HEK293 (cell line): ENCODE results near the gene IGF2R.
A peak's percentile ranks its signal among the peaks of the same experiment; 100 is the strongest.

Experiments used
- CTCF ChIA-PET: fragments of 350-600 bp; formaldehyde crosslinking; extraction: SDS; loops from one replicate; lab custom pipeline; 2021; ENCODE audit warnings: antibody characterized with exemption; lab: Yijun Ruan, JAX
- POLR2A ChIA-PET: fragments of 300-600 bp; formaldehyde crosslinking; extraction: SDS; loops from one replicate; lab custom pipeline; 2020; ENCODE audit warnings: antibody characterized with exemption, inconsistent platforms; lab: Yijun Ruan, JAX
- H3K27ac ChIP-seq: fragments of 200-500 bp; sonication (Bioruptor generic); 2 replicates; pipeline ENCODE4 v1.5.1; 2014; ENCODE audit warnings: low read depth, low read length, control low read depth, inconsistent platforms; ENCODE audit errors: extremely low read depth
- H3K36me3 ChIP-seq, 2 experiments: fragments of 200-500 bp in 1 of 2; sonication (Bioruptor generic) in 1 of 2; 1 replicate in 1 of 2; 2 replicates in 1 of 2; pipeline ENCODE4 v1.5.1; 2014 to 2017; ENCODE audit warnings: inconsistent platforms in 2 of 2, low read length in 2 of 2; ENCODE audit not compliant: control insufficient read depth in 2 of 2, insufficient read depth in 1 of 2
- H3K4me1 ChIP-seq: fragments of 200-500 bp; sonication (Bioruptor generic); 2 replicates; pipeline ENCODE4 v1.5.1; 2014; ENCODE audit warnings: mild to moderate bottlenecking, low read length, inconsistent platforms; ENCODE audit not compliant: control insufficient read depth, insufficient read depth
- H3K4me3 ChIP-seq: 2 replicates; pipeline ENCODE4 v1.5.1; 2011; ENCODE audit warnings: low read depth, mild to moderate bottlenecking, control low read depth, low read length, moderate library complexity
- H3K9me3 ChIP-seq: fragments of 200-500 bp; sonication (Bioruptor generic); 2 replicates; pipeline ENCODE4 v1.5.1; 2014; ENCODE audit warnings: low read depth, low read length, inconsistent platforms; ENCODE audit not compliant: control insufficient read depth, insufficient read depth
- BCL11A ChIP-seq: fragments of 450-650 bp; formaldehyde crosslinking; IDR thresholded peaks from 2 replicates; pipeline ENCODE4 v1.5.1; 2016; ENCODE audit warnings: low read depth, missing biosample characterization, missing genetic modification characterization
- GLIS1 ChIP-seq: fragments of 450-650 bp; formaldehyde crosslinking; IDR thresholded peaks from 2 replicates; pipeline ENCODE4 v1.5.1; 2016; ENCODE audit warnings: missing biosample characterization, missing genetic modification characterization
- IKZF3 ChIP-seq: fragments of 450-650 bp; IDR thresholded peaks from 2 replicates; pipeline ENCODE4 v1.5.0; 2018; ENCODE audit warnings: missing biosample characterization, mild to moderate bottlenecking, missing genetic modification characterization, moderate library complexity
- KLF10 ChIP-seq: fragments of 450-650 bp; IDR thresholded peaks from 2 replicates; pipeline ENCODE4 v1.5.1; 2018; ENCODE audit warnings: missing biosample characterization, mild to moderate bottlenecking, missing genetic modification characterization
- PRDM4 ChIP-seq: fragments of 450-650 bp; formaldehyde crosslinking; IDR thresholded peaks from 2 replicates; pipeline ENCODE4 v1.5.1; 2017; ENCODE audit warnings: missing biosample characterization, missing genetic modification characterization
- ZBTB10 ChIP-seq: fragments of 450-650 bp; formaldehyde crosslinking; IDR thresholded peaks from 2 replicates; pipeline ENCODE4 v1.5.1; 2016; ENCODE audit warnings: missing biosample characterization, missing genetic modification characterization
- ZBTB20 ChIP-seq: fragments of 450-650 bp; formaldehyde crosslinking; IDR thresholded peaks from 2 replicates; pipeline ENCODE4 v1.5.1; 2016; ENCODE audit warnings: missing biosample characterization, missing genetic modification characterization
- ZBTB48 ChIP-seq: fragments of 450-650 bp; formaldehyde crosslinking; IDR thresholded peaks from 2 replicates; pipeline ENCODE4 v1.5.1; 2016; ENCODE audit warnings: missing biosample characterization, missing genetic modification characterization
- ZNF121 ChIP-seq: fragments of 450-650 bp; formaldehyde crosslinking; IDR thresholded peaks from 2 replicates; pipeline ENCODE4 v1.5.1; 2016; ENCODE audit warnings: missing biosample characterization, missing genetic modification characterization
- ZNF140 ChIP-seq: fragments of 450-650 bp; formaldehyde crosslinking; IDR thresholded peaks from 2 replicates; pipeline ENCODE4 v1.5.1; 2016; ENCODE audit warnings: missing biosample characterization, missing genetic modification characterization
- ZNF157 ChIP-seq: fragments of 450-650 bp; formaldehyde crosslinking; IDR thresholded peaks from 2 replicates; pipeline ENCODE4 v1.5.1; 2016; ENCODE audit warnings: missing biosample characterization, missing genetic modification characterization
- ZNF23 ChIP-seq: fragments of 450-650 bp; formaldehyde crosslinking; IDR thresholded peaks from 2 replicates; pipeline ENCODE4 v1.5.1; 2016; ENCODE audit warnings: missing biosample characterization, missing genetic modification characterization, borderline replicate concordance
- ZNF26 ChIP-seq: fragments of 450-650 bp; formaldehyde crosslinking; IDR thresholded peaks from 2 replicates; pipeline ENCODE4 v1.5.1; 2016; ENCODE audit warnings: missing biosample characterization, missing genetic modification characterization
- ZNF266 ChIP-seq: fragments of 450-650 bp; formaldehyde crosslinking; IDR thresholded peaks from 2 replicates; pipeline ENCODE4 v1.5.1; 2016; ENCODE audit warnings: missing biosample characterization, missing genetic modification characterization, low read depth
- ZNF362 ChIP-seq: fragments of 450-650 bp; formaldehyde crosslinking; IDR thresholded peaks from 2 replicates; pipeline ENCODE4 v1.5.1; 2016; ENCODE audit warnings: missing biosample characterization, missing genetic modification characterization
- ZNF391 ChIP-seq: fragments of 450-650 bp; formaldehyde crosslinking; IDR thresholded peaks from 2 replicates; pipeline ENCODE4 v1.5.1; 2016; ENCODE audit warnings: low read depth, missing biosample characterization, missing genetic modification characterization, borderline replicate concordance
- ZNF560 ChIP-seq: fragments of 450-650 bp; formaldehyde crosslinking; IDR thresholded peaks from 2 replicates; pipeline ENCODE4 v1.5.1; 2017; ENCODE audit warnings: missing biosample characterization, missing genetic modification characterization, borderline replicate concordance
- ZNF654 ChIP-seq: fragments of 450-650 bp; formaldehyde crosslinking; IDR thresholded peaks from 2 replicates; pipeline ENCODE4 v1.5.1; 2016; ENCODE audit warnings: low read depth, missing biosample characterization, missing genetic modification characterization
- ZNF658 ChIP-seq: fragments of 450-650 bp; formaldehyde crosslinking; IDR thresholded peaks from 2 replicates; pipeline ENCODE4; 2016; ENCODE audit warnings: missing biosample characterization, missing genetic modification characterization
- ZNF660 ChIP-seq: fragments of 450-650 bp; IDR thresholded peaks from 2 replicates; pipeline ENCODE4 v1.5.1; 2018; ENCODE audit warnings: missing biosample characterization, mild to moderate bottlenecking, missing genetic modification characterization
- ZNF677 ChIP-seq: fragments of 450-650 bp; IDR thresholded peaks from 2 replicates; pipeline ENCODE4 v1.5.0; 2018; ENCODE audit warnings: missing biosample characterization, mild to moderate bottlenecking, missing genetic modification characterization, moderate library complexity
- ZNF701 ChIP-seq: fragments of 450-650 bp; formaldehyde crosslinking; IDR thresholded peaks from 2 replicates; pipeline ENCODE4 v1.5.1; 2016; ENCODE audit warnings: missing biosample characterization, missing genetic modification characterization
- ZNF768 ChIP-seq: fragments of 450-650 bp; formaldehyde crosslinking; IDR thresholded peaks from 2 replicates; pipeline ENCODE4 v1.5.1; 2018; ENCODE audit warnings: missing biosample characterization, mild to moderate bottlenecking, missing genetic modification characterization
- ZXDB ChIP-seq: fragments of 450-650 bp; formaldehyde crosslinking; IDR thresholded peaks from 2 replicates; pipeline ENCODE4 v1.5.1; 2016; ENCODE audit warnings: missing biosample characterization, missing genetic modification characterization

Gene IGF2R

GRCh38 chr6:160102399-160102798 is 133.5 kb downstream of the IGF2R start:
- Histone ChIP-seq H3K4me1 (no peaks in the 10 kb centered on the region), H3K4me3 (no peak overlapping the region), H3K9me3 (no peaks in the 10 kb centered on the region), H3K27ac (no peak overlapping the region), H3K36me3 (peaks cover 0 to 81% of the 10 kb centered on the region in 2 experiments; a peak in 2 of 3 replicates)
- ChIA-PET POLR2A (no interaction called here), CTCF (interaction anchor here (0.6 to 2.0 kb wide), 5 partner anchors 11 to 354 kb away, joined by 3 to 7 read pairs (median 3); no protein-coding TSS in a partner anchor)
- TF ChIP-seq ZNF701 (tag by site-specific recombination) (no peak), PRDM4 (tag by site-specific recombination) (no peak), ZNF121 (tag by site-specific recombination) (no peak), ZNF677 (tag by site-specific recombination) (no peak)

GRCh38 chr6:160102956-160103824 is 134.3 kb downstream of the IGF2R start:
- CTCF ChIA-PET: interaction anchor here (0.6 to 2.0 kb wide), 6 partner anchors 11 to 353 kb away, joined by 3 to 7 read pairs (median 4); no protein-coding TSS in a partner anchor

GRCh38 chr6:160103825-160104100 is 134.9 kb downstream of the IGF2R start:
- Histone ChIP-seq H3K36me3 (peaks cover 0 to 75% of the 10 kb centered on the region in 2 experiments; a peak in 2 of 3 replicates), H3K4me3 (no peak overlapping the region), H3K9me3 (no peaks in the 10 kb centered on the region), H3K27ac (no peak overlapping the region), H3K4me1 (no peaks in the 10 kb centered on the region)
- ChIA-PET CTCF (interaction anchor here (0.6 to 1.6 kb wide), 3 partner anchors 12 to 351 kb away, joined by 3 to 6 read pairs (median 4); no protein-coding TSS in a partner anchor), POLR2A (no interaction called here)
- no peak for TF ChIP-seq ZBTB20 (tag by site-specific recombination)
- no peak for TF ChIP-seq ZXDB (tag by site-specific recombination)
- TF ChIP-seq ZNF140 (tag by site-specific recombination): no peak
- TF ChIP-seq ZBTB10 (tag by site-specific recombination): no peak
- no peak for TF ChIP-seq KLF10 (tag by site-specific recombination)
- TF ChIP-seq IKZF3 (tag by site-specific recombination): no peak
- no peak for TF ChIP-seq ZNF266 (tag by site-specific recombination)
- TF ChIP-seq ZNF560: no peak
- no peak for TF ChIP-seq ZNF362 (tag by site-specific recombination)
- TF ChIP-seq GLIS1 (tag by site-specific recombination): no peak
- no peak for TF ChIP-seq ZNF768 (tag by site-specific recombination)
- TF ChIP-seq ZNF660 (tag by site-specific recombination): no peak
- TF ChIP-seq ZNF23: no peak
- no peak for TF ChIP-seq ZNF658 (tag by site-specific recombination)
- no peak for TF ChIP-seq BCL11A (tag by site-specific recombination)

More at GRCh38 chr6:160102956-160103824, 134.3 kb downstream of the IGF2R start:
- H3K4me3 ChIP-seq: no peak overlapping the region
- POLR2A ChIA-PET: no interaction called here
- H3K9me3 ChIP-seq: no peaks in the 10 kb centered on the region
- no peak overlapping the region for H3K27ac ChIP-seq
- TF ChIP-seq ZBTB48 (no peak), ZNF26 (tag by site-specific recombination) (no peak), ZNF660 (tag by site-specific recombination) (no peak), KLF10 (tag by site-specific recombination) (no peak), ZNF391 (tag by site-specific recombination) (no peak), ZNF157 (tag by site-specific recombination) (no peak), ZNF654 (peak; percentile 24; the same call in 1 of the 2 replicates)
- TF ChIP-seq, all 188 proteins: peak for 1
- H3K4me1 ChIP-seq: no peaks in the 10 kb centered on the region
- peaks cover 0 to 80% of the 10 kb centered on the region in 2 experiments; a peak in 2 of 3 replicates for H3K36me3 ChIP-seq
